ENCODE results near the gene PLEKHA1. TPM values are rescaled to one million over a fixed set of nuclear protein-coding genes. Genes with fewer than 3 reads are reported as not detected.

Gene PLEKHA1
- total and polyA plus RNA-seq, 12 donors, result 8.3 to 22.3 (median 13.1) TPM

GRCh38 chr10:122386514-122386913 is 12.0 kb downstream of the PLEKHA1 start:
- Histone ChIP-seq H3K9me3 (replicated peaks in 1 of 3) (peaks cover 0 to 7% (median 0%) of the 10 kb centered on the region in 3 donors), H3K27ac (no peak overlapping the region), H3K4me1 (replicated peaks in 1 of 2) (no peaks in the 10 kb centered on the region), H3K27me3 (no peaks in the 10 kb centered on the region), H3K36me3 (replicated peaks in 1 of 2) (no peaks in the 10 kb centered on the region), H3K4me3 (no peak overlapping the region)
- intact Hi-C loops (cut with DNase I), result no loop called here
- no peak for DNase-seq
- TF ChIP-seq CTCF (IDR thresholded peaks at IDR 0.05) (no peak), POLR2A (IDR thresholded peaks at IDR 0.05) (no peak)
- 50 to 90% (median 72%) methylated on average over 2 of the region's 2 CpGs for WGBS, 4 donors

- no peak for DNase-seq
- H3K4me3 ChIP-seq, result no peak overlapping the region
- no peaks in the 10 kb centered on the region for H3K27me3 ChIP-seq
- WGBS, 4 donors, result 97 to 100% (median 99%) methylated on average over 2 of the region's 2 CpGs
- peaks cover 0 to 7% (median 0%) of the 10 kb centered on the region in 3 donors for H3K9me3 ChIP-seq (replicated peaks in 1 of 3)
- no peaks in the 10 kb centered on the region for H3K36me3 ChIP-seq (replicated peaks in 1 of 2)
- TF ChIP-seq POLR2A (IDR thresholded peaks at IDR 0.05), result no peak
- no peak for TF ChIP-seq CTCF (IDR thresholded peaks at IDR 0.05)
- H3K27ac ChIP-seq, result no peak overlapping the region
- intact Hi-C loops (cut with DNase I), result no loop called here
- no peaks in the 10 kb centered on the region for H3K4me1 ChIP-seq (replicated peaks in 1 of 2)
These were observed 13.1 kb downstream of the PLEKHA1 start for GRCh38 chr10:122387572-122387971.

DNA sequence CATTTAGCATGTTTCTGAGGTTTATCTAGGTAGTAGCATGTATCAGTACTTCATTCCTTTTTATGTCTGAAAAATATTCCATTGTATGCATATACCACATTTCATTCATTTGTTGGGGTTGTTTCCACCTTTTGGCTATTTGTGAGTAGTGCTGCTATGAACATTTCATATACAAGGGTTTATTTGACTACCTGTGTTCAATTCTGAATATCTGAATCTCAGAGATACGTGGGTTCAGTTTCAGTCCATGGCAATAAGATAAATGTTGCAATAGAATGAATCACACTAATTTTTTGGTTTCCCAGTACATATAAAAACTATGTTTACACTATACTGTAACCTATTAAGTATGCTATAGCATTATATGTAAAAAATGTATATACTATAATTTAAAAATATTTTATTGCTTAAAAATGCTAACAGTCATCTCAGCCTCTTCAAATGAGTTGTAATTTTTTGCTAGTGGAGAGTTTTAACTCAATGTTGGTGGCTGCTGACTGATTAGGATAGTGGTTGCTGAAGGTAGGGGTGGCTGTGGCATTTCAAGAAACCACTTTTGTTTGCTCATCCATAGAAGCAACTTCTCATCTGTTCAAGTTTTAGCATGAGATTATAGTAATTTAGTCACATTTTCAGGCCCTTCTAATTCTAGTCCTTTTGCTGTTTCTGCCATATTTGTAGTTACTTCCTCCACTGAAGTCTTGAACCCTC is 13.9 kb downstream of the PLEKHA1 start:
- 83 to 94% (median 85%) methylated on average over 1 of the region's 1 CpG for WGBS, 4 donors

GRCh38 chr10:122390271-122390670 is 15.8 kb downstream of the PLEKHA1 start:
- no peak for TF ChIP-seq POLR2A (IDR thresholded peaks at IDR 0.05)
- TF ChIP-seq CTCF (IDR thresholded peaks at IDR 0.05), result no peak
- intact Hi-C loops (cut with DNase I), result no loop called here
- Histone ChIP-seq H3K9me3 (replicated peaks in 1 of 3) (peaks cover 0 to 7% (median 0%) of the 10 kb centered on the region in 3 donors), H3K36me3 (replicated peaks in 1 of 2) (no peaks in the 10 kb centered on the region), H3K27ac (no peak overlapping the region), H3K27me3 (no peaks in the 10 kb centered on the region), H3K4me1 (replicated peaks in 1 of 2) (no peaks in the 10 kb centered on the region), H3K4me3 (no peak overlapping the region)
- no peak for DNase-seq
- WGBS, 4 donors, result 95 to 98% (median 96%) methylated on average over 3 of the region's 3 CpGs

More for the DNA sequence above, 13.9 kb downstream of the PLEKHA1 start:
- H3K27ac ChIP-seq, result no peak overlapping the region
- no peak for TF ChIP-seq CTCF (IDR thresholded peaks at IDR 0.05)
- TF ChIP-seq POLR2A (IDR thresholded peaks at IDR 0.05), result no peak
- H3K4me3 ChIP-seq, result no peak overlapping the region
- no peaks in the 10 kb centered on the region for H3K4me1 ChIP-seq (replicated peaks in 1 of 2)
- no peak for DNase-seq
- intact Hi-C loops (cut with DNase I), result no loop called here
- H3K9me3 ChIP-seq (replicated peaks in 1 of 3), result peaks cover 0 to 7% (median 0%) of the 10 kb centered on the region in 3 donors
- H3K36me3 ChIP-seq (replicated peaks in 1 of 2), result no peaks in the 10 kb centered on the region
- no peaks in the 10 kb centered on the region for H3K27me3 ChIP-seq

Data from adrenal gland (tissue), 12 donors.